KMS-11 (cell line): Measurements from ENCODE around the gene PCSK5.

Experiments used
- H2AFZ ChIP-seq: fragments of 200-600 bp; sonication (generic); 2 replicates; pipeline ENCODE4 v1.6.1; 2016; ENCODE audit warnings: antibody characterized with exemption, mixed run types, low read depth
- H3K27ac ChIP-seq: fragments of 200-600 bp; sonication (generic); 2 replicates; pipeline ENCODE4 v1.6.1; 2016; ENCODE audit warnings: mild to moderate bottlenecking, mixed run types
- H3K27me3 ChIP-seq: fragments of 200-600 bp; sonication (generic); 2 replicates; pipeline ENCODE4 v1.6.1; 2017; ENCODE audit warnings: mild to moderate bottlenecking, low read depth, mixed run types, moderate library complexity; ENCODE audit not compliant: insufficient read depth
- H3K36me3 ChIP-seq: fragments of 200-600 bp; sonication (generic); 2 replicates; pipeline ENCODE4 v1.6.1; 2017; ENCODE audit warnings: mild to moderate bottlenecking, mixed run types; ENCODE audit not compliant: insufficient read depth
- H3K4me1 ChIP-seq: fragments of 200-600 bp; sonication (generic); 2 replicates; pipeline ENCODE4 v1.6.1; 2016; ENCODE audit warnings: mild to moderate bottlenecking, low read depth, mixed run types; ENCODE audit not compliant: poor library complexity, severe bottlenecking
- H3K4me2 ChIP-seq: fragments of 200-600 bp; sonication (generic); 2 replicates; pipeline ENCODE4 v1.7.0; 2016; ENCODE audit warnings: mild to moderate bottlenecking, mixed run types
- H3K4me3 ChIP-seq: fragments of 200-600 bp; sonication (generic); IDR thresholded peaks from 2 replicates; pipeline ENCODE4 v1.6.1; 2017; ENCODE audit warnings: low read depth, low read length, mixed read lengths; ENCODE audit not compliant: insufficient read depth
- H3K79me2 ChIP-seq: fragments of 200-600 bp; sonication (generic); 2 replicates; pipeline ENCODE4 v1.6.1; 2016; ENCODE audit warnings: low read depth, mixed run types; ENCODE audit not compliant: insufficient read depth
- H3K9ac ChIP-seq: fragments of 200-600 bp; sonication (generic); 2 replicates; pipeline ENCODE4 v1.6.1; 2016; ENCODE audit warnings: mild to moderate bottlenecking, mixed run types
- H4K20me1 ChIP-seq: fragments of 200-600 bp; sonication (generic); 2 replicates; pipeline ENCODE4 v1.6.1; 2016; ENCODE audit warnings: mild to moderate bottlenecking, mixed run types; ENCODE audit not compliant: insufficient read depth
- TF ChIP-seq, protein P1 (sequence below): fragments of 200-600 bp; sonication (generic); conservative IDR thresholded peaks from 2 replicates; pipeline ENCODE4 v1.6.1; 2017; ENCODE audit warnings: low read depth, mild to moderate bottlenecking, antibody characterized with exemption, low read length, moderate library complexity, mixed read lengths

PCSK5 gene

DNA sequence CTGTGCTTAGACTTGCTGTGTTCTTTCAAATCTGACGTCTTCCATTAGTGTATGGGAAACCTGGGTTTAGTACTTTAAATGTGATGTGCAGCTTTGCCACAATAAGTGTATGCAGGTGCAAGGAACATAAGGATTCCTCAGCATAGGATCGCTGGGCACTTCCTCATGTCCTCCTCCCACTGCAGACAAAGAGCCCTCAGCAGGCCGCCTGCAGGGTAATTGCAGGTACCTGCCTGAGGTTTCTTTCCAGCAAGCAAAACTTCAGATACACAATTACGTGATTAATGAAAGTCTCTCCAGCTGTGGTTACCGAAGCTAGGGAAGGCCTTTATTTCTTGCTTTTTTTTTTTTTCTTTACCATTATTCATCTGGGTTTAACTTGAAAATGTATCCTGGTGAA, 270.6 kb downstream of the PCSK5 start:
- Histone ChIP-seq H3K79me2 (no peaks in the 10 kb centered on the region), H3K27ac (no peak overlapping the region), H3K4me3 (no peak overlapping the region), H3K9ac (no peak overlapping the region), H3K36me3 (no peaks in the 10 kb centered on the region), H3K4me2 (no peak overlapping the region), H3K4me1 (no peaks in the 10 kb centered on the region), H2AFZ (no peak overlapping the region), H3K27me3 (no peaks in the 10 kb centered on the region), H4K20me1 (no peaks in the 10 kb centered on the region)
- TF ChIP-seq, protein P1, sequence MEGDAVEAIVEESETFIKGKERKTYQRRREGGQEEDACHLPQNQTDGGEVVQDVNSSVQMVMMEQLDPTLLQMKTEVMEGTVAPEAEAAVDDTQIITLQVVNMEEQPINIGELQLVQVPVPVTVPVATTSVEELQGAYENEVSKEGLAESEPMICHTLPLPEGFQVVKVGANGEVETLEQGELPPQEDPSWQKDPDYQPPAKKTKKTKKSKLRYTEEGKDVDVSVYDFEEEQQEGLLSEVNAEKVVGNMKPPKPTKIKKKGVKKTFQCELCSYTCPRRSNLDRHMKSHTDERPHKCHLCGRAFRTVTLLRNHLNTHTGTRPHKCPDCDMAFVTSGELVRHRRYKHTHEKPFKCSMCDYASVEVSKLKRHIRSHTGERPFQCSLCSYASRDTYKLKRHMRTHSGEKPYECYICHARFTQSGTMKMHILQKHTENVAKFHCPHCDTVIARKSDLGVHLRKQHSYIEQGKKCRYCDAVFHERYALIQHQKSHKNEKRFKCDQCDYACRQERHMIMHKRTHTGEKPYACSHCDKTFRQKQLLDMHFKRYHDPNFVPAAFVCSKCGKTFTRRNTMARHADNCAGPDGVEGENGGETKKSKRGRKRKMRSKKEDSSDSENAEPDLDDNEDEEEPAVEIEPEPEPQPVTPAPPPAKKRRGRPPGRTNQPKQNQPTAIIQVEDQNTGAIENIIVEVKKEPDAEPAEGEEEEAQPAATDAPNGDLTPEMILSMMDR, result no peak

DNA sequence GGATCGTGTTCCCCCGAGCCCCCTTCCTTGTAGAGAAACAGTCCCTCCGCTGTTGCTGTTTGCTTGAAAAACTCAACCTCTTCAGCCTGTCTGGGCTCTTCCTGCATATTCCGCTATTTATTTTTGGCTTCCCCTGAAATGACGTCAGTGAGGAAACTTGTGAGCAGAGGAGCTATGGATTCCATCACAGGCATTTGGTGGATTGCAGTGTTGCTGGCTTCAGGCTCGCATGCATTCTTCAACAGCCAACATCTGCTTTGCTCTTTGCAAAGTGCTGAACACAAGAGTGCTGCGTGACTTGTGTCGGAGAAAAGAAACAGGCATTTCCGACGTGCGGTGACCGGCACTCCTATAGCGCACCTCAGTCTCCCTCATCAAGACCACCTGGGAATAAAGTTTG, 271.1 kb downstream of the PCSK5 start:
- Histone ChIP-seq H3K36me3 (no peaks in the 10 kb centered on the region), H3K27ac (no peak overlapping the region), H3K27me3 (no peaks in the 10 kb centered on the region), H3K9ac (no peak overlapping the region), H4K20me1 (no peaks in the 10 kb centered on the region), H3K4me3 (no peak overlapping the region), H3K4me2 (no peak overlapping the region), H3K4me1 (no peaks in the 10 kb centered on the region), H2AFZ (no peak overlapping the region), H3K79me2 (no peaks in the 10 kb centered on the region)
- TF ChIP-seq, protein P1, result no peak

DNA sequence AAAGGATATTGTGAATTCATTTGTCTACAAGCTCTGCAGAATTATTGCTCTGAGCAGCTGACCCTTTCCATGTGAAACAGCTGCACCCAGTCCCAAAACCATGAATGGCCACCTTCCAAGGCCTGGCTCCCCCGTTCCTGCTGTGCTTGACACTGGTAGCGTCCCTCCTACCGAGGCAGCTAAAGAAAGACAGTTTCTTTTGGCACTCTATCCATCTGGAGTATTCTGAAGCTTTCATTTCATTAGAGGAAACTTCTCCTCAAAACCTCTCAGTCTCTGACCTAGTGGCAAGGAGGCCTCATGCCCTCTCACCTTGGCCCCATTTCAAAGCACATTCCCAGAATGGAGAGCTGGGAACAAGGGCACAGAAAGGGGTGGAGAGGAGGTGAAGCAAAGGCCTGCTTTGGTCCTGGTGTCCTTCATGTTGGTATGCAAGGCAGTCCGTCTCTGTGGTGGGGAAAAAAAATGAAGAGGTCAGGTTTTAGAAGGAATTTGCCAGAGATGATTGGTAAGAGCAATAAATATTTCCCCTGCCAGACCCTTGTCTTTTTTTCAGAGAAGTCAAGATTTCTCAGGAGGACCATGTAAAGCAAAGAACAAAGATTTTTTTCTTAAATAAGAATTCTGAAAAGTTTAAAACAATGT, 271.7 kb downstream of the PCSK5 start:
- H3K36me3 ChIP-seq, result no peaks in the 10 kb centered on the region
- H3K4me3 ChIP-seq, result no peak overlapping the region
- TF ChIP-seq, protein P1, result no peak
- H3K27ac ChIP-seq, result no peak overlapping the region
- H4K20me1 ChIP-seq, result no peaks in the 10 kb centered on the region
- H3K27me3 ChIP-seq, result no peaks in the 10 kb centered on the region
- H3K9ac ChIP-seq, result no peak overlapping the region
- H2AFZ ChIP-seq, result no peak overlapping the region
- H3K79me2 ChIP-seq, result no peaks in the 10 kb centered on the region
- no peaks in the 10 kb centered on the region for H3K4me1 ChIP-seq
- H3K4me2 ChIP-seq, result no peak overlapping the region

DNA sequence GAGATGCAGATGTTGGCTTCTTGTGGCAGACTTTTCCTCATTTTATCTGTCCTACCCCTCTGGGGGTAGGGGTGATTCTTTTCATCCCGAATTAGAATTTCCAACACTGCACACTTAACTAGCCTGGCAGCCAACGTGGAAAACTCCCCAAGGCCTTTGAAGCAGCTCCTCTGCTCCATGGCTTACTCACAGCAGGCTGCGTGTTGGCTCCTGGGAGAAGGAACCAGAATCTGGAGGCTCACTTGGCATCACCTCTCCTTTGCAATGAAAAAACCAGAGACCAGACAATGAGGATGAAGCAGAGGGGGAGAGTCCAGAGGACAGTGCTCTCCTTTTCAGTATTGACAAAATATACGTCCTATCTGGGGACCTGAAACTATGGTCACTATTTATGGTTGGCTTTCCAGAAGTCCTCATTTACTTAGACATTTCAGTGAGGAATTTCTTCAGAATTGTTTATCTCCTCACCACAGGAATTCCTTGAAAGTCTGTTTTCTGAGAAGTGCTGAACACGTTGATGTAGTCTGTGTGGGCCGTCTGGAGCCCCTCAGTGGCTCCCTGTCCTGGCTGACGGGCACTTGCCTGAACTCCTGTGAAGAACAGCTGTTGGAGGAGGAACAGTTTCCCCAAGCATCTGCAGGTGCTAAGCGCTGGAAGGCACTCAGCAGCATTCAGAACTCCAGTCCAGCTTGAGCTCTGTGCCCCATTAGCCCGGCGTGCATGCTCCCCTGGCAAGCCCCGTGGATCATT, 272.5 kb downstream of the PCSK5 start:
- TF ChIP-seq, protein P1, result no peak
- H3K27ac ChIP-seq, result no peak overlapping the region
- no peak overlapping the region for H3K4me3 ChIP-seq
- H3K36me3 ChIP-seq, result no peaks in the 10 kb centered on the region
- no peaks in the 10 kb centered on the region for H4K20me1 ChIP-seq
- no peak overlapping the region for H3K4me2 ChIP-seq
- no peak overlapping the region for H2AFZ ChIP-seq
- no peaks in the 10 kb centered on the region for H3K79me2 ChIP-seq
- no peaks in the 10 kb centered on the region for H3K4me1 ChIP-seq
- no peaks in the 10 kb centered on the region for H3K27me3 ChIP-seq
- no peak overlapping the region for H3K9ac ChIP-seq
